Progenitor cell of endocrine pancreas (in vitro differentiated cells): ENCODE measurements around the gene AARS1. TPM values are rescaled to one million over a fixed set of nuclear protein-coding genes. Genes with fewer than 3 reads are reported as not detected.
"Not testable (repeated sequence)": the region's sequence is repeated elsewhere in the genome, so short reads cannot be mapped to it uniquely, and the experiment has no call there.

Experiments
- DNase-seq: peaks from one replicate; pipeline ENCODE4 v3.0.0; 2021; ENCODE audit warnings: low spot score; ENCODE audit not compliant: unreplicated experiment
- H3K27ac Mint-ChIP-seq: 2 replicates; pipeline ENCODE4 v1.8.0; 2021; ENCODE audit warnings: mild to moderate bottlenecking, moderate library complexity, mixed read lengths
- H3K27me3 Mint-ChIP-seq: 2 replicates; pipeline ENCODE4 v1.8.0; 2021; ENCODE audit warnings: mixed read lengths
- H3K36me3 Mint-ChIP-seq: 2 replicates; pipeline ENCODE4 v1.8.0; 2022; ENCODE audit warnings: mixed read lengths; ENCODE audit not compliant: insufficient read depth
- H3K4me1 Mint-ChIP-seq: 2 replicates; pipeline ENCODE4 v1.8.0; 2021; ENCODE audit warnings: low read depth, mixed read lengths
- H3K4me3 Mint-ChIP-seq: 2 replicates; pipeline ENCODE4 v1.8.0; 2021; ENCODE audit warnings: low read depth, mild to moderate bottlenecking, moderate library complexity, mixed read lengths
- H3K9me3 Mint-ChIP-seq: 2 replicates; pipeline ENCODE4 v1.8.0; 2021; ENCODE audit warnings: low read depth, mixed read lengths
- CTCF ChIP-seq: fragments of 200-600 bp; sonication (generic); IDR thresholded peaks from one replicate; pipeline ENCODE4 v1.5.0; 2021; ENCODE audit warnings: antibody characterized with exemption, mild to moderate bottlenecking; ENCODE audit not compliant: unreplicated experiment
- long read RNA-seq: library from polyadenylated mRNA; unstranded; transcript quantifications from one replicate; pipeline ENCODE4 v2.0.0, GENCODE V29; 2020
- total RNA-seq: library from RNA; stranded (reverse); gene quantifications from 2 replicates; pipeline ENCODE4 v1.2.1, GENCODE V29; 2021

The AARS1 gene
- 113 and 114 TPM in 2 replicates for total RNA-seq
- long read RNA-seq, transcript AARS-201 (21 exons, 3,477 nt), result major isoform, 545 of 680 reads
- long read RNA-seq, partial matches to known transcripts, result 75 of 680 reads
- long read RNA-seq, other reads (novel, unspliced or antisense), result 60 of 680 reads

- DNase-seq, result peak; percentile 96
- Mint-ChIP-seq H3K4me1 (peaks cover 5% of the 10 kb centered on the region), H3K27ac (peak within 1 kb of the TSS; percentile 99), H3K4me3 (peak within 1 kb of the TSS; percentile 92), H3K36me3 (peaks cover 2% of the 10 kb centered on the region), H3K9me3 (no peaks in the 10 kb centered on the region), H3K27me3 (no peaks in the 10 kb centered on the region)
- peak; percentile 0 for TF ChIP-seq CTCF
These were observed at the start of gene AARS1 for GRCh38 chr16:70289229-70290094. TSS of gene AARS1 (minus strand) at chr16:70289506. CDS start at chr16:70282763, 6,743 bp downstream.

- Mint-ChIP-seq H3K36me3 (peaks cover 11% of the 10 kb centered on the region), H3K4me3 (no peak overlapping the region), H3K9me3 (no peaks in the 10 kb centered on the region), H3K27ac (no peak overlapping the region), H3K4me1 (no peaks in the 10 kb centered on the region), H3K27me3 (no peaks in the 10 kb centered on the region)
- DNase-seq, result no peak
- no peak for TF ChIP-seq CTCF
These were observed 48.5 kb upstream of the AARS1 start for GRCh38 chr16:70337814-70338213.

GRCh38 chr16:70332728-70333127, 43.4 kb upstream of the AARS1 start:
- peak overlapping the region; percentile 84 for H3K27ac Mint-ChIP-seq
- H3K36me3 Mint-ChIP-seq, result peaks cover 17% of the 10 kb centered on the region

GRCh38 chr16:70331588-70332358, 42.5 kb upstream of the AARS1 start:
- H3K9me3 Mint-ChIP-seq, result no peaks in the 10 kb centered on the region
- DNase-seq, result no peak
- no peak overlapping the region for H3K27ac Mint-ChIP-seq
- H3K4me1 Mint-ChIP-seq, result no peaks in the 10 kb centered on the region
- TF ChIP-seq CTCF, result peak; percentile 51
- no peak overlapping the region for H3K4me3 Mint-ChIP-seq
- peaks cover 17% of the 10 kb centered on the region for H3K36me3 Mint-ChIP-seq
- H3K27me3 Mint-ChIP-seq, result no peaks in the 10 kb centered on the region

More at GRCh38 chr16:70332728-70333127, 43.4 kb upstream of the AARS1 start:
- H3K27me3 Mint-ChIP-seq, H3K9me3 Mint-ChIP-seq, H3K4me1 Mint-ChIP-seq, H3K4me3 Mint-ChIP-seq, DNase-seq: not testable (repeated sequence)

- Mint-ChIP-seq H3K9me3 (no peaks in the 10 kb centered on the region), H3K4me3 (no peak overlapping the region), H3K36me3 (peaks cover 17% of the 10 kb centered on the region), H3K4me1 (no peaks in the 10 kb centered on the region), H3K27me3 (no peaks in the 10 kb centered on the region), H3K27ac (no peak overlapping the region)
- DNase-seq, result no peak
- TF ChIP-seq CTCF, result no peak
These were observed 41.8 kb upstream of the AARS1 start for GRCh38 chr16:70331091-70331490.
